Motor neuron (in vitro differentiated cells): Measurements from ENCODE around the gene RPTOR. TPM values are rescaled to one million over a fixed set of nuclear protein-coding genes. Genes with fewer than 3 reads are reported as not detected.
"Not testable (repeated sequence)": the region's sequence is repeated elsewhere in the genome, so short reads cannot be mapped to it uniquely, and the experiment has no call there.

ENCODE experiments used
- ATAC-seq, 8 experiments: fragments of 200-7000 bp; cut with Tn5 transposase; replicated peaks in 6 of 8; 2 replicates each; pipeline ENCODE4 v1.8.0; 2021; ENCODE audit warnings: mild to moderate bottlenecking in 8 of 8, moderate library complexity in 8 of 8
- H3K27ac ChIP-seq, 2 donors: fragments of 250-450 bp; sonication (Bioruptor Pico); 2 replicates each; pipeline ENCODE4 v1.9.0; 2021; ENCODE audit warnings: antibody characterized with exemption in 2 of 2, mild to moderate bottlenecking in 2 of 2, moderate library complexity in 1 of 2
- H3K4me1 ChIP-seq, 2 donors: fragments of 250-450 bp; sonication (Bioruptor Pico); replicated peaks in 1 of 2; 2 replicates each; pipeline ENCODE4 v1.6.1; 2021; ENCODE audit warnings: antibody characterized with exemption in 2 of 2, mild to moderate bottlenecking in 2 of 2, moderate library complexity in 1 of 2
- H3K4me3 ChIP-seq, 5 donors: fragments of 250-450 bp; sonication (Bioruptor Pico); 2 replicates each; pipeline ENCODE4 v1.9.0; 2021; ENCODE audit warnings: antibody characterized with exemption in 5 of 5, mild to moderate bottlenecking in 5 of 5, moderate library complexity in 4 of 5
- WGBS, 10 experiments: fragments of 450-650 bp; shearing (Covaris generic); methylation state at CpG; one replicate each; pipeline ENCODE4 v1.0.0; 2022; 5-methylcytosine and 5-hydroxymethylcytosine counted together
- in situ Hi-C, 9 experiments: fragments of 400-800 bp; cut with MboI; loops; one replicate each; pipeline ENCODE4 v1.15.0; 2021; ENCODE audit warnings: low sequenced_read_pairs in 9 of 9, low pct_unique_long_range_greater_than_20kb in 2 of 9; ENCODE audit not compliant: unreplicated experiment in 9 of 9
- total RNA-seq, 8 experiments: library from RNA; unstranded; fragments of 300-600 nt; gene quantifications; 2 replicates each; pipeline versions ENCODE4 v1.2.3 to v1.2.4, GENCODE V29; 2022

The RPTOR gene
- total RNA-seq, 8 experiments from 2014 or later, result 15.6 to 53.3 (median 19.2) TPM

DNA sequence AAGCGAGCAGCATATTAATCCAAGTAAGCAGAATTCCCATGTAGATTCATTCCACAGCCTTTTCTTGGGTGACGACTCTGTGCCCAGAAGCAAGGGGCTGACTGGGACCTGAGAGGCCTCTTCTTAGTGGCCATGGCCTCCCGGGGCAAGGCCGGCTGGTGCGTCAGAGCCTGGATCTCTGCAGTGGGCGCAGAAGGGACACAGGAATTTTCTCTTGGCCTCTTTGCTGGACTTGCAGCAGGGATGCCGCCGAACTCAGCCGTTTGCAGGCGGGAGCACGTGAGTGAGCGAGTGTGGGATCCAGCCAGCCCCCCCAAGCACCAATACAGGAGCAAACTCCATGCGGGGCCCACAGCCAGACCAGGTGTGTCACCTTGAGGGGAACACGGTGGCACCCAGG, 151.8 kb downstream of the RPTOR start:
- no peak overlapping the region for H3K4me3 ChIP-seq
- H3K4me1 ChIP-seq, result peaks cover 34 to 41% of the 10 kb centered on the region in 2 donors
- in situ Hi-C loops, result no loop called here
- no peak for ATAC-seq
- 51 to 100% (median 84%) methylated on average over 1 to 5 of the region's 14 CpGs; no CpG with 5 or more reads in 3 of the 10 experiments for WGBS, 10 experiments
- H3K27ac ChIP-seq, result no peak overlapping the region

DNA sequence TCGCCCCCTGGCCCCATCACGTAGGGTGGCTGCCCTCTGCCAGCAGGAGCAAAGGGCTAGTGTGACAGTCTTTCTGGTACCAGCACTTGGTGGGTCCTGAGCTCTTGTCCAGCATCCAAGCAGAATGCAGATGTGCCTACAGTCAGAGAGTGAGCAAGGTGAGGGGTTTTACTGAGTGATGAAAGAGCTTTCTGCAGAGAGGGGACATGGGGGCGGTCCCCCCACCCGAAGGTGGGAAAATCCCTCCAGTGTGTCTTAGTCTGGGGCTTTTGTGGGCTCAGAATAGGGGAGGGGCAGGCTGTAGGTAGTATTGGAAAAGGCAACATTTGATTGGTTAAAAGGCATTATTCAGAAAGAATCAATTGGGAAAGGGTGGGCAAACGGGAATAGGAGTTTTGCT, 152.3 kb downstream of the RPTOR start:
- no peak overlapping the region for H3K4me3 ChIP-seq
- in situ Hi-C loops, result no loop called here
- H3K27ac ChIP-seq, result no peak overlapping the region
- ATAC-seq, result no peak
- peaks cover 39 to 46% of the 10 kb centered on the region in 2 donors for H3K4me1 ChIP-seq
- 82 to 100% (median 92%) methylated on average over 1 to 3 of the region's 5 CpGs; no CpG with 5 or more reads in 2 of the 10 experiments for WGBS, 10 experiments

DNA sequence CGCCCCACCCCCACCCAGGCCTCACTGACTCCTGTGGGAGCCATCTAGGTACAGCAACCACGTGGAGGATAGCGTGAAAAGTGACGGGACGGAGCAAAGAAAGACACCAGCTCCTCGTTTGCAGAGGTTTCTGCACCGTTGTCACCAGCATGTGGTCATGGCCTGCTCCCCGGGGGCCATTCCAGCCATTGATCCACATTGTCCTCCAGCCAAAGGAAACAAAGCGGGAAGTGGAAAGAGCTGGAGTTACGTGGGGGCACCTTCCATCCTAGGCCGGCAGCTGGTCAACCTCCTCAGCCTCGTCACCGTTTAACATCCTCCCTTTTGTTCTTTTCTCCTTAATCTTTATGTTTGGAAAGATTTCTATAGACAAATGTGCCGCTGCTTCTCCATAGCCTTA, 153.7 kb downstream of the RPTOR start:
- Histone ChIP-seq H3K4me3 (no peak overlapping the region), H3K27ac (no peak overlapping the region), H3K4me1 (peaks cover 52 to 57% of the 10 kb centered on the region in 2 donors)
- 81 to 100% (median 88%) methylated on average over 2 to 9 of the region's 14 CpGs; no CpG with 5 or more reads in 3 of the 10 experiments for WGBS, 10 experiments
- ATAC-seq, result no peak
- in situ Hi-C loops, result no loop called here

DNA sequence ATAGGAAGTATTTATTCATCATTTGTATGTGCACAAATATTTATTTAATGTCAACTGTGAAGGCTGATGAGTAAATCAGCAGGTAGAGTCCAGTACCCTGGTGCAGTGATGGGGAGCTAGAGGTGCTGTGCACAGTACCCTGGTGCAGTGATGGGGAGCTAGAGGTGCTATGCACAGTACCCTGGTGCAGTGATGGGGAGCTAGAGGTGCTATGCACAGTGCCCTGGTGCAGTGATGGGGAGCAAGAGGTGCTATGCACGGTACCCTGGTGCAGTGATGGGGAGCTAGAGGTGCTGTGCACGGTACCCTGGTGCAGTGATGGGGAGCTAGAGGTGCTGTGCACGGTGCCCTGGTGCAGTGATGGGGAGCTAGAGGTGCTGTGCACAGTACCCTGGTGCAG, 154.6 kb downstream of the RPTOR start:
- H3K27ac ChIP-seq, H3K4me3 ChIP-seq, ATAC-seq, in situ Hi-C loops: not testable (repeated sequence)
- peaks cover 55 to 62% of the 10 kb centered on the region in 2 donors for H3K4me1 ChIP-seq
- no CpG with 5 or more reads among the region's 3 CpGs for WGBS, 10 experiments

DNA sequence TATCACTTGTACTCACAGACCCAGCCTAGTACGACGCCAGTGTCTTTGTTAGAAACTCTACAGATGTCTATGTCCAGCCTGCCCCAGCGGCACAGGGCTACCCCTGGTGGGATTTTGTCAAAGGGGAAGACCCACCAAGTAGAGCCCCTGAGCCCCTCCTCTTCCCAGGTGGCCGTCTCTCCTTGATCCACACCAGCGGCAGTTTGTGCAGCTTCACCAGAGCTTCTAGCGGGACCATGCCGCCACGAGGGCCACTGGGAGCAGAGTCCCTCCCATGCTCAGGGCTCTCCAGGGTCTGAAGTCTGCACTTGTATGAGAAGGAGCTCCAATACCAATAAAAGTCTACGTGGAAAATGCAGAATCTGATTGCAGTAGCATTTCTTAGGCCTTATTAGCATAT, 157.1 kb downstream of the RPTOR start:
- whole genome bisulfite sequencing, 10 experiments, result 40 to 97% (median 85%) methylated on average over 1 to 7 of the region's 9 CpGs
- H3K27ac ChIP-seq, result peak overlapping the region in 1 of 2 donors; percentile 68
- peaks cover 47 to 49% of the 10 kb centered on the region in 2 donors for H3K4me1 ChIP-seq
- H3K4me3 ChIP-seq, result no peak overlapping the region
- in situ Hi-C loops, result no loop called here
- ATAC-seq, result no peak

DNA sequence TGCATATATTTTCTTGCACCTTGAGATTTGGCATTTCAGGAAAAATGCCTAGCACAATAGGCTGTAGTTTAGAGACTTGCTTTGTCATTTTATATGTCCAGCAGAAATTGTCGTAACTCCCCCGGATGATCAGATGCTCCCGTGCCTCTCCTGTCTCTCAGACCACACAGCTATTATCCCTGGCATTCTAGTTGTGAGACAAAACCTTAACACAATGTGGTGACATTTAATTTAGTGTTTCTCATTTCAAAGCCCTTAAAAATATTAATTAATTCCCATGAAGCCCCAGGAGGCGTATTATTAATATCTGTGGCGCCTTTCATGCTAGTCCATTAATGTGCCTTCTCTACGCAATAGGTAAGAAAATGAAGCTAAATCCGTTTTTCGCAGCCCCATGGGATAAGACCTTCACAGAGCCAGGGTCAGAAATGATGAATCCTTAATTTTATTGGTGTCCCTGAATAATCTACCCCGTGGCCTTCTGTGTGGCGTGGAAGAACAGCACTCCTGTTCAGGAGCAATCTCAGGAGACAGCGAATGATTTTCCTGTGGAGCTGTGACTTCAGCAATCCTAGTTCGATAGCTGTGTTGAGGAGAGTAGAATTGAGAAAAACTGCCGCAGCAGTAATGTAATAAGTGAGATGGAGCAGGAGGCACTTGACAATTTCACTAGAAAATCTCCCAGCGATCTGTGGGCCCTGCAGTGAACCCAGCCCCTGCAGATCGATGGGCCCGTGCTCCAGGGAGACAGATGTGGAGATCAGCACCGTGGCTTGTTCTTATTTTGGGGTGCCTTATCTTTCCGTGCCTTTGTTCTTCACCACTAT, 157.9 kb downstream of the RPTOR start:
- in situ Hi-C loops, result no loop called here
- no peak overlapping the region for H3K4me3 ChIP-seq
- H3K4me1 ChIP-seq, result peaks cover 52 to 53% of the 10 kb centered on the region in 2 donors
- 41 to 98% (median 79%) methylated on average over 3 to 16 of the region's 18 CpGs for WGBS, 10 experiments
- peak in 5 of 8 experiments; percentile 70 to 86 (median 83) for ATAC-seq
- peak overlapping the region; percentile 42 to 68 for H3K27ac ChIP-seq

DNA sequence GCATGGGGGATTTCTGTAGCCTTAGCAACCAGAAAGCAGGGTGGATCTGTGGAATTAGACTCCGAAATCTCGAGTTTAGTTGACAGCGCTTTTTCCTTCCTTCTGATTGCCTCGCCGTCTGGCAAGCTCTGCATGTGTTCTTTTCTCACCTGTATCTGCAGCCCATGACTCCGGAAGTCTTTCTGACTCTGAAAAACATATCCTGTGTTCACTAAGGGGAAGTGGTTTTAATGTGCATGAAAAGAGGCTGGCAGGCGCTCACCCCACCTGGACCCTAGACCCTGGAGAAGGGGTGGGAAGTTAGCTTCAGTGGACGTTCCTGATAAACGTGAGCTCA, 158.5 kb downstream of the RPTOR start:
- WGBS, 10 experiments, result 77 to 100% (median 90%) methylated on average over 1 to 6 of the region's 9 CpGs; no CpG with 5 or more reads in 3 of the 10 experiments
- ATAC-seq, result no peak
- no peak overlapping the region for H3K4me3 ChIP-seq
- in situ Hi-C loops, result no loop called here
- H3K4me1 ChIP-seq, result peaks cover 49 to 50% of the 10 kb centered on the region in 2 donors
- H3K27ac ChIP-seq, result peak overlapping the region; percentile 42 to 68

DNA sequence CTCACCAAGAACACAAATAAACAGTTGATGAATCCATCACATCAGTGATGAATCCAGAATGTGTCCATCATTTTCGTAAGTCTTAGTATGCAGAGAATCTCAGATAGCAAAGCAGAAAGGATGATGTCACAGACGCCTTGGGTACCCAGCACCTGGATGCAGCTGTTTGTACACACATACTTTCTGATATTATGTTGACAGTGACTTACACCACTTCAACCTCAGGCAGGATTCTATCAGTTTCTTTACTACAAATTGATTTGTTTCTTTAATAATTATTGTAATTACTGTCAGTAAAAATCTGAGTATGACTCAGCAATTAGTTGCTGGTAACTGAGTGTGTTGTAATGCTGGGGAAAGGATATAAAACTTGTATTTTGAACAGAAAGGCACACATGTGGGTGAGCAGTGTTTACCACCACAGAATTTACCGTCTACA, 159.8 kb downstream of the RPTOR start:
- Histone ChIP-seq H3K4me3 (no peak overlapping the region), H3K27ac (no peak overlapping the region), H3K4me1 (peaks cover 40 to 42% of the 10 kb centered on the region in 2 donors)
- in situ Hi-C loops, result no loop called here
- 68 to 100% (median 100%) methylated on average over 1 to 3 of the region's 3 CpGs; no CpG with 5 or more reads in 3 of the 10 experiments for WGBS, 10 experiments
- peak in 1 of 8 experiments; percentile 51 for ATAC-seq

DNA sequence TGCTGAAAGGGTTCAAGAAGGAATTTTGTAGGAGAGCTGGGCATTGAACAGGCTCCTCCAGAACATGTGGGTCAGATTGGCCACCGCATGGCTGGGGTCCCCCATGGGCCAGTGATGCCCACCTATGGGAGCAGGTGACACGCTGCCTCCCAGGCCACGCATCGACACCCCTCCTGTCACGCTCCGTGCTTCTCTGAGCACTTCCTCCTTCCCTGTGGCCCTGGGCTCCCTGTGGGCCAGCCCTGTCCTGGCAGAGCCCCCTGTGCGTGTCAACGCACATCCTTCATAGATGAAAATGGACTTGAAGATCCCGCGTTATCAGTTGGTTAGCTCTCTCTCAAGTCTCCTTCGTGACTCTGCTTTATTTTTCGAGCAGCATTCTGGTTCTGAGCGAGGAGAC, 160.3 kb downstream of the RPTOR start:
- H3K27ac ChIP-seq, result no peak overlapping the region
- 70 to 100% (median 93%) methylated on average over 1 to 11 of the region's 13 CpGs; no CpG with 5 or more reads in 3 of the 10 experiments for WGBS, 10 experiments

DNA sequence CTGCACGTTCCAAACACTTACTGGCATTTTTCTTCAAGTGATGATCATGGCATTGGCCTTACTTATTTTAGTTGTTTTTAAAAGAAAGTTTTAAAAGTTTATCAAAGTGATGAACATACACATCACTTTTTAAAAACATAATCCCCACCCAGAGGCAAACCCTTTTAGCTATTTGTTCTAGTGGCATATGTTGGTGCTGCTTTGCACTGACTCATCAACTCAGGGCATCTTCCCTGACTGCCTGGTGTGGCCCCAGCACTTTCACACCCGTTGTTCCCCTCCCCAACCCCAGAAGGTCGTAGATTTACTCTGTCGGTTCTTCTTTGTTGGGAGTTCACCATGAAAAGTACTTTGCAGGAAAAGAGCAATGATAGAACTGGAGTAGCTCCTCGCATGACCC, 161.3 kb downstream of the RPTOR start:
- Histone ChIP-seq H3K4me3 (no peak overlapping the region), H3K27ac (peak overlapping the region in 1 of 2 donors; percentile 36), H3K4me1 (peaks cover 46 to 47% of the 10 kb centered on the region in 2 donors)
- 12 to 89% (median 51%) methylated on average over 1 to 4 of the region's 5 CpGs; no CpG with 5 or more reads in 3 of the 10 experiments for WGBS, 10 experiments
- ATAC-seq, result peak in 4 of 8 experiments; percentile 3 to 24 (median 12)
- in situ Hi-C loops, result no loop called here

More for the DNA sequence above, 160.3 kb downstream of the RPTOR start:
- peaks cover 40 to 42% of the 10 kb centered on the region in 2 donors for H3K4me1 ChIP-seq
- ATAC-seq, result no peak
- in situ Hi-C loops, result no loop called here
- H3K4me3 ChIP-seq, result no peak overlapping the region

DNA sequence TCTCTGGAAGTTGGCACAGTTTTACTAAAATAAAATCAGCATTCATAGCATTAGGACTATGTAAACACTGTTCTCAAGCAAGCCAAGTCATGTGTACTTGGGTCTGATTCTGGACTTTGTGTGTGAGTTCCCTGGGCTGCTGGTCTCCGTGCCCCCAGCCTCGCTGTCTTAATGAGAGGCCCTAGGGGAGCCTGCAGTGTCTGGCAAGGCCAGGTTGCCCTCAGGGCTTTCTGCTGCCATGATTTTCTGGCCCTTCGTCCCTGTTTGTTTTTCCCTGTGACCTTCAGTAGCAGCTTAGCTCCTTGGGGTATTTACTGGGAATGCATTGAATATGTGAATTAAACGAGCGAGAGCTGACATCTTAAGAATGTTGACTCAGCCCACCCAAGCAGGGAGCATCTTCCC, 161.8 kb downstream of the RPTOR start:
- WGBS, 10 experiments, result 0 to 93% (median 53%) methylated on average over 2 to 5 of the region's 5 CpGs; no CpG with 5 or more reads in 2 of the 10 experiments
- no peak overlapping the region for H3K4me3 ChIP-seq
- in situ Hi-C loops, result no loop called here
- H3K4me1 ChIP-seq, result peaks cover 47 to 48% of the 10 kb centered on the region in 2 donors
- peak overlapping the region in 1 of 2 donors; percentile 36 for H3K27ac ChIP-seq
- ATAC-seq, result peak in 4 of 8 experiments; percentile 38 to 86 (median 50)

DNA sequence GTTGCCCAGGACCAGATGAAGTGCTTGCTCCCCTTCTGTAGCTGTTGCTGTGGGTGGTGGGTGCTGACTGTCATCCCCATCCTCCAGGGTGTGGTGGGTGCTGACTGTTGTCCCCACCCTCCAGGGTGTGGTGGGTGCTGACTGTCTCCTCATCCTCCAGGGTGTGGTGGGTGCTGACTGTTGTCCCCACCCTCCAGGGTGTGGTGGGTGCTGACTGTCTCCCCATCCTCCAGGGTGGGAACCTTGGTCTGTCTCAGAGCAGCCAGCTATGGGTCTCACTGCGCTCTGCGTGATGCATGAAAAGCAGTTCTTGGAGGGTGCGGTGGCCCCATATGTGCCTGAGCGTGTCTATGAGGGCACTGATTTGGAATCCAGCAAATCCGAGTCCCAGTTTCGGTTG, 163.8 kb downstream of the RPTOR start:
- WGBS, 10 experiments, result 60 to 100% (median 97%) methylated on average over 1 to 5 of the region's 6 CpGs; no CpG with 5 or more reads in 4 of the 10 experiments
- Histone ChIP-seq H3K4me1 (peaks cover 30 to 32% of the 10 kb centered on the region in 2 donors), H3K4me3 (no peak overlapping the region), H3K27ac (no peak overlapping the region)
- in situ Hi-C loops, result no loop called here
- peak in 3 of 8 experiments; percentile 11 to 65 (median 23) for ATAC-seq

DNA sequence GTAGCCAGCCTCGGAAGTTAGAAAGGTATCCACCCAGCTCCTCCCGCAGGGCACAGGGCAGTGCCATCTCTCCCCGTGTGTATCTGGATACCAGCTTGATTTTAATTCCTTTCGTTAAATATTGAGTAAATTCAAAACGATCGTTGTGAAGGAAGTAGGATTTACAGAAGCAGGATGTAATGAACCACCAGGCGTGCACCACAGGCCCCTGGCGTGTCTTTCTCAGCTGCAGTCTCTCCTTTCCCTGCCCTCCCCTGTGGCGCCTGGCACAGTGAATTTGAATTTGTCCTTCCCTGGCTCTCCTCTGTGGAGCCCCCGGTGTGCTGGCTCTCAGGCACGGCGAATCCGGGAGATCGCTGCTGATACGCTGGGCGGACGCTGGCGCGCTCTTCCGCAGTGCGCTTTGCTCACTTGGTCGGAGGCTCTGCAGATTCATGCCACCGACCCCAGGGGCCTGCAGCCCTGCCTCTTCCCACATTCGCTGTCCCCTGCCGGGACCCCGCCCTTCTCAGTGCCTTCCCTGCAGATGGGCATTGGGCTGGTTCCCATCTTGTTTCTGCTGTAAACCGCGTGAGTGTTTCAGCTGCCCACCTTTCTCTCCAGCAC, 164.6 kb downstream of the RPTOR start:
- ATAC-seq, result no peak
- in situ Hi-C loops, result no loop called here
- no peak overlapping the region for H3K27ac ChIP-seq

More for the DNA sequence above, 164.6 kb downstream of the RPTOR start:
- 78 to 95% (median 94%) methylated on average over 2 to 13 of the region's 28 CpGs; no CpG with 5 or more reads in 5 of the 10 experiments for WGBS, 10 experiments
- Histone ChIP-seq H3K4me3 (no peak overlapping the region), H3K4me1 (peaks cover 25 to 28% of the 10 kb centered on the region in 2 donors)
